C1 segment of cervical spinal cord (tissue), 14 donors: ENCODE measurements around the gene MBD5.
A peak's percentile ranks its signal among the peaks of the same experiment; 100 is the strongest.
"Not testable (repeated sequence)": the region's sequence is repeated elsewhere in the genome, so short reads cannot be mapped to it uniquely, and the experiment has no call there.

Source experiments
- DNase-seq, 14 donors: peaks; one replicate each; lab custom pipeline; 2025; lab: John Stamatoyannopoulos, UW

Gene MBD5

DNA sequence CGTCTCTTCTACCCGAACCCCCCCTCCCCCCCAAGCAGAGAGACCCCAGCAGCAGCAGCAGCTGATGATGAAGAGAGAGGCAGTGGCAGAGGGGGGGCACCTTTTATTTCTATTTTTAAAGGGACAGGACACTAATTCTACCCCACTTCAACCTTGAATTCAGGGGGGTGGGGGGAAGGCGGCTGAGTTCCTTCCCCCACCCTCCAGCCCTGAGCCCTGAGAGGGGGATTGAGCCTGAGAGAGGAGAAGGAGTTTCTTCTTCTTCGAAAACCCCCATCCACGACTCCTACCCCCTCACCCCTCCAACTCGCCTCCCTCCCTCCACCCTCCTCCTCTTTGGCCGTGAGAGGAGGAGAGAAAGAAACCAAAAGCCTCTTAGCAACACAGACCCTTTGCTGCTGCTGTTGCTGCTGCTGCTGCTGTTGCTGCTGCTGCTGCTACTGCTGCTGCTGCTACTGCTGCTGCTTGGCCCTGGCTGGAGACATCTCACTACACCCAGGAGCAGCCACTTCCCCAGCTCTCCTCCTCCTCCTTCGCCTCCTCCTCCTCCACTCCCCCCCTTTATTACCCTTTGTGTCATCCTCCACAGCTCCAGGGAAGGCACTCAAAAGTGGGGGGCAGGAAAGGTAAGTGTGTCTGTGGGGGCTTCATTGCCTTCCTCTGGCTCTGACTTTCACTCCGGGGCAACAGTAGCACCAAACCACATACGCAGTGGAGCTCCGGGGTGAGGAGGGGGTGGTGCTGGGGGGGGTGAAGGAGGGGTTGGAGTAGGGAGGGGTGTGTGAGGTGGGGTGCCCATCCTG, at the start of gene MBD5:
Gene MBD5 (plus strand): TSS at position 33 of the 803 bp plus-strand sequence.
- DNase-seq = peak in 7 of 14 donors; percentile 5 to 78 (median 66)

DNA sequence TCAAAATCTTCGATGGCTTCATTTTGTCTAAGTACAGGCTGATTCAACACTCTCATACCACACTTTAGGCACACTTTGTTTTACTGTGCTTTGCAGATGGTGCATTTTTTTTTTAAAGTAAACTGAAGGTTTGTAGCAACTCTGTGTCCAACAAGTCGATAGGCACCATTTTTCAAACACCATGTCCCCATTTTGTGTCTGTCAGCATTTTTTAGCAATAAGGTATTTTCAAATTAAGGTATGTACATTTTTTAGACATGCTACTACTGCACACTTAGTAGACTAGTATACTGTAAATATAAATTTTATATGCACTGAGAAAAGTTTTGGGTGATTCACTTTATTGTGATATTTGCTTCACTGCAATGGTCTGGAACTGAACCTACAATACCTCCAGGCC, 44.8 kb upstream of the MBD5 start:
- no peak for DNase-seq

- no peak for DNase-seq
Measured at GRCh38 chr2:147977679-147978078, 43.2 kb upstream of the MBD5 start.

DNA sequence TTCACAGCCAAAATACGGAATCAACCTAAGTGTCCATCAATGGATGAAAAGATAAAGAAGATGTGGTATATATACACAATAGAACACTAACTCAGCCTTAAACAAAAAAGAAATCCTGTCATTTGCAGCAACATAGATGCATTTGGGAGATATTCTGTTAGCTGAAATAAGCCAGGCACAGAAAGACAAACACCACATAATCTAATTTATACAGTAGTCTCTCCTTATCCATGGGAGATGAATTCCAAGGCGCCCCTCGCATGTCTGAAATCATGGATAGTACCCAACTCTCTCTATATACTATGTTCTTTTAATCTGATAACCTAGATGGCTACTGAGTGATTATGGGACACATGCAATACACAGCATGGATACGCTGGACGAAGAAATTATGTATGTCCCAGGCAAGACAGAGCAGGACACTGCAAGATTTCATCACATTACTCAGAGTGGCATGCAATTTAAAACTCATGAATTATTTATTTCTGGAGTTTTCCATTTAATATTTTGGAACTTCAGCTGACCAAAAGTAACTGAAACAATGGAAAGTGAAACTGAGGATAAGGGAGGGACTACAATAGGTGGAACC, 39.9 kb upstream of the MBD5 start:
- no peak for DNase-seq

GRCh38 chr2:147989102-147989501, 31.8 kb upstream of the MBD5 start:
- DNase-seq = no peak

GRCh38 chr2:147989809-147990403, 31.0 kb upstream of the MBD5 start:
- peak in 1 of 14 donors; percentile 1 for DNase-seq

GRCh38 chr2:147994965-147995364, 25.9 kb upstream of the MBD5 start:
- not testable (repeated sequence) for DNase-seq

DNA sequence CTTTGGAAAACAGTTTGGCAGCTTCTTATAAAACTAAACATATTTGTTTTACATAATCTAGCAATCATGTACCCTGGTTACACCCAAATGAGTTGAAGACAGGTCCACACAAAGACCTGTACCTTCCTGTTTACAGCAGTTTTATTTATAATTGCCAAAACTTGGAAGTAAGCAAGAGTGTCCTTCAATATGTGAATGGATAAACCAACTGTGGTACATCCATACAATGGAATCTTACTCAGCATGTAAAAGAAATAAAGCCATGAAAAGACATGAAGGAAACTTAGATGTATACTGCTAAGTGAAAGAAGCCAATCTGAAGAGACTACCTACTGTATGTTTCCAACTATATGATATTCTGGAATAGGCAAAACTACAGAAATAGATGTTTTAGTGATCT, 24.1 kb upstream of the MBD5 start:
- no peak for DNase-seq

- no peak for DNase-seq
Measured at GRCh38 chr2:147998203-147998602, 22.7 kb upstream of the MBD5 start.

DNA sequence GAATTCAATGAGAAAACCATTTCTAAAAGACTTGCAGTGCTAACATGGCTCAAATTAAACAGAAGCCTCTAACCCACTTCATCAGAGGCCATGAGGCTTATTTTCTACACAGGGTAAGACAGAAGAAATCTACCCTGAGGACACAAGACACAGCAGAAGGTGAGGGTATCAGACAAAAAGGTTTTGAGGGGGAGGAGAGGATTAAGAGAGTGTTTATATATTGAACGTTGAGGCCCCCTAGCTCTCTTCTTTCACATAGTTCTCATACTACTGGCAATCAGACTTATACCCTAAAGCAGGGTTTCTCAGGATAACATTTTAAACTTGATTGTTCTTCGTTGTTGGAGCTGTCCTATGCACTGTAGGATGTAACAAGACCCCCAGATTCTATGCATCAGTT, 21.8 kb upstream of the MBD5 start:
- DNase-seq = no peak

DNA sequence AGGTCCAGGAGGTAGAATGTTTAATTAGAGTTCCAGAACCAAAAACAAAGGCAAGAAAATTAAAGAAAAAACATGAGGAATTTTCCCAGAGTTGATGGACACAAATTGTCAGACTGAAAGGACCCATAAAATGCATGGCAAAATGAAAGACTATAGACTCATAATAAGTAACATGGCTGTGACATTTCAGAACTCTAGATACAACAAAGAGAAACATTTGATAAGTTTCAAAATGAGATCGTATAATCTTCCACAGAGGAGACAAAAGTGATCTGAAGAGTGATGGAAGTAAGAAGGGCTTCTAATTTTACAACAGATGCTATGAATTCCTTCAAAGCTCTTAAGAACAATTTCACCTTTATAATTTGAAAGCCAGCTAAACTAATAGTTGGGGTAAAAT, 20.8 kb upstream of the MBD5 start:
- DNase-seq = no peak

- not testable (repeated sequence) for DNase-seq
Measured at GRCh38 chr2:148002420-148002819, 18.5 kb upstream of the MBD5 start.

DNA sequence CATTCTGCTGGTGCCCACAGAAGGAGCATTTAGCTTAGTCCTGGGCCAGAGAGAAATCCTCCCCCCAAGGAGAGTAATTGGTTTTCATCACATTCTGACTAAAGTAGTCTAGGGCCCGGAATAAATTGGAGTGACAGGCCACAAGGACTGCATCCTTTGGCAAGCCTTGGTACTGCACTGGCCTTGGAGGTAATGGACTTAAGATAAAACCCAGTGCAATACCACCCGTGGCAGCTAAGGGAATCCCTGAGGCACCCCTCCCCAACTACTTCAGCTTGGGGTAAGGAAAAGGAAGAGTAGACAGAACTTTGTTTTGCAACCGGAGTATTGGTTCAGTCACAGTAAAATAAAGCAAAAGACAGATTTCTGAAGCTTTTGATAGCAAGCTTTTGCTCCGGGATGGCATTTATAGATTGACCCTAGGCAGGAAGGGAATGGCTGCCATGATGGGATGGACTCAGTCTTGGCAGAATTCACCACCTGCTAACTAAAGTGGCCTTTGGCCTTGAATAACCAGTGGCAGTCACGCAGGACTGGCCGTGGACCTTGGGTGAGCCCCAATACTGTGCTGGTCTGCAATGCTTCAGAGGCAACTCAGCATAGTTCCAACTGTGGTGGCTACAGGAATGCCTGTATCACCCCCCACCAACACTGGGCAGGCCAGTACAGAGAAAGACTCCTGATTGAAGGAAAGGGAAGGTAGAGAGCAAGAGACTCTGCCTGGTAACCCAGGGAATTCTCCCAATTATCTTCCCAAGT, 14.5 kb upstream of the MBD5 start:
- DNase-seq = no peak

GRCh38 chr2:148007219-148007900, 13.5 kb upstream of the MBD5 start:
- DNase-seq = no peak

DNA sequence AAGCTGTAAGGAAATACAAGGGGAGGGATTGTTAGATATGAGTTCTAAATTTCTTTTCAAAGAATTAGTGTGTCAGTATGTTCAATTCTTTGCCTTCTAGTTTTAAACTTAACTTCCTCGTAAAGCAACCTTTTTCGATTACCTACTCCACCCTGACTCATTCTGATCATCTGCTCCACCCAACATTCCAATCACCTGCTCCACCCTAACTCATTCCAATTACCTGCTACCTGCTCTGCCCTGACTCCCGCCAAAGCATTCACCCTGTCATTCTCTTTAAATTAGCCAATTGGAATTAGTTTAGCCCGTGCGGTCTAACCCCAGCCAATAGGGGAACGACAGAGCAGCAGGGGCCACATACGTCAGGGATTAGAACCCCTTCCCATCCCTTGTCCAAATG, 12.5 kb upstream of the MBD5 start:
- not testable (repeated sequence) for DNase-seq

- DNase-seq = no peak
Measured at GRCh38 chr2:148013876-148014275, 7.0 kb upstream of the MBD5 start.

DNA sequence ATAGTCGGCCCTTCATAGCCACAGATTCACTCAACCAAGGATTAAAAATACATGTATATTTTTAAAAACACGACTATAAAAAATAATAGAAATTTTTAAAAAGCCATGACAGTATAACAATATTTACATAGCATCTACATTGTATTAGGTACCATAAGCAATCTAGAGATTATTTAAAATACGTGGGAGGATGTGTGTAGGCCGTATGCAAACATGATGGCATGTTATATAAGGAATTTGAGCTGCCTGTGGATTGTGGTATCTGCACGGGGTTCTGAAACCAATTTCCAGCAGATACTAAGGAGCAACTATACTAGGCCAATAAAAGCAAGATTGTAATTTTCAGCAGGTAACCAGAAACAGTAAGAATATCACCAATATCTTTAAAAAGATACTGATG, 6.3 kb upstream of the MBD5 start:
- DNase-seq = no peak

GRCh38 chr2:148020111-148021058, 506 bp upstream of the MBD5 start, which contains the start of gene ORC4:
Gene ORC4, minus strand, starts transcription at chr2:148020737. Its CDS starts 44,779 bp downstream, at chr2:147975958.
- DNase-seq = peak; percentile 90 to 100 (median 96)

- peak in 2 of 14 donors; percentile 20 to 32 for DNase-seq
Measured at GRCh38 chr2:148021886-148022285, 995 bp downstream of the MBD5 start.

- no peak for DNase-seq
Measured at GRCh38 chr2:148022351-148022750, 1.5 kb downstream of the MBD5 start.
